Dedifferentiated amniotic fluid mesenchymal stem cell (primary cell): ENCODE results near the gene SCFD1.
"Not testable (repeated sequence)": the region's sequence is repeated elsewhere in the genome, so short reads cannot be mapped to it uniquely, and the experiment has no call there.

ENCODE experiments used
- DNase-seq: peaks from one replicate; pipeline ENCODE4 v3.0.0-alpha.2; 2016; ENCODE audit errors: extremely low spot score

SCFD1 gene

GRCh38 chr14:30610787-30611343, 11.3 kb upstream of the SCFD1 start:
- peak; percentile 71 for DNase-seq

GRCh38 chr14:30614155-30614554, 8.0 kb upstream of the SCFD1 start:
- no peak for DNase-seq

GRCh38 chr14:30620178-30620577, 1.9 kb upstream of the SCFD1 start:
- peak; percentile 19 for DNase-seq

GRCh38 chr14:30621354-30621939, 672 bp upstream of the SCFD1 start:
- DNase-seq: no peak

GRCh38 chr14:30623412-30624131, 1.5 kb downstream of the SCFD1 start:
- no peak for DNase-seq

GRCh38 chr14:30624132-30624423, 2.0 kb downstream of the SCFD1 start:
- DNase-seq: no peak

GRCh38 chr14:30625533-30625932, 3.4 kb downstream of the SCFD1 start:
- DNase-seq: no peak

- not testable (repeated sequence) for DNase-seq
Observed at GRCh38 chr14:30629432-30629831, 7.3 kb downstream of the SCFD1 start.

GRCh38 chr14:30630248-30630647, 8.1 kb downstream of the SCFD1 start:
- DNase-seq: no peak

GRCh38 chr14:30632730-30633129, 10.6 kb downstream of the SCFD1 start:
- no peak for DNase-seq

GRCh38 chr14:30638926-30639325, 16.8 kb downstream of the SCFD1 start:
- no peak for DNase-seq

GRCh38 chr14:30641207-30641606, 19.1 kb downstream of the SCFD1 start:
- no peak for DNase-seq

GRCh38 chr14:30644462-30644861, 22.3 kb downstream of the SCFD1 start:
- DNase-seq: not testable (repeated sequence)

GRCh38 chr14:30645600-30645999, 23.5 kb downstream of the SCFD1 start:
- no peak for DNase-seq

GRCh38 chr14:30648471-30648870, 26.4 kb downstream of the SCFD1 start:
- no peak for DNase-seq

GRCh38 chr14:30651937-30652336, 29.8 kb downstream of the SCFD1 start:
- DNase-seq: no peak

GRCh38 chr14:30655124-30655523, 33.0 kb downstream of the SCFD1 start:
- DNase-seq: no peak

GRCh38 chr14:30655658-30656057, 33.5 kb downstream of the SCFD1 start:
- no peak for DNase-seq

GRCh38 chr14:30656190-30656632, 34.1 kb downstream of the SCFD1 start:
- DNase-seq: peak; percentile 18

- DNase-seq: no peak
Observed at GRCh38 chr14:30657050-30657449, 34.9 kb downstream of the SCFD1 start.

GRCh38 chr14:30657606-30658163, 35.6 kb downstream of the SCFD1 start:
- no peak for DNase-seq

- no peak for DNase-seq
Observed at GRCh38 chr14:30658645-30659044, 36.5 kb downstream of the SCFD1 start.

GRCh38 chr14:30669594-30669993, 47.5 kb downstream of the SCFD1 start:
- DNase-seq: no peak
